ENCODE data around the gene NR6A1. TPM values are rescaled to one million over a fixed set of nuclear protein-coding genes. Genes with fewer than 3 reads are reported as not detected.

The NR6A1 gene
- total RNA-seq, 1 experiment from 2014 or later: 1.1 TPM

- DNase-seq (ENCODE audit: low read depth): no peak
Observed at GRCh38 chr9:124583134-124583533, 188.0 kb downstream of the NR6A1 start.

GRCh38 chr9:124580186-124580585 is 190.9 kb downstream of the NR6A1 start:
- DNase-seq (ENCODE audit: low read depth): peak; percentile 19

GRCh38 chr9:124576751-124577150 is 194.4 kb downstream of the NR6A1 start:
- peak; percentile 8 for DNase-seq (ENCODE audit: low read depth)

- DNase-seq (ENCODE audit: low read depth): peak; percentile 88
Observed at GRCh38 chr9:124574534-124575375, 196.4 kb downstream of the NR6A1 start.

GRCh38 chr9:124570942-124571666 is 200.0 kb downstream of the NR6A1 start:
- no peak for DNase-seq (ENCODE audit: low read depth)

GRCh38 chr9:124569942-124570341 is 201.2 kb downstream of the NR6A1 start:
- no peak for DNase-seq (ENCODE audit: low read depth)

GRCh38 chr9:124567362-124567761 is 203.7 kb downstream of the NR6A1 start:
- DNase-seq (ENCODE audit: low read depth): no peak

- DNase-seq (ENCODE audit: low read depth): no peak
Observed at GRCh38 chr9:124562328-124562727, 208.8 kb downstream of the NR6A1 start.

GRCh38 chr9:124559871-124560270 is 211.2 kb downstream of the NR6A1 start:
- DNase-seq (ENCODE audit: low read depth): peak; percentile 38

GRCh38 chr9:124558777-124559470 is 212.2 kb downstream of the NR6A1 start:
- no peak for DNase-seq (ENCODE audit: low read depth)

GRCh38 chr9:124557895-124558294 is 213.2 kb downstream of the NR6A1 start:
- no peak for DNase-seq (ENCODE audit: low read depth)

GRCh38 chr9:124555043-124555442 is 216.1 kb downstream of the NR6A1 start:
- no peak for DNase-seq (ENCODE audit: low read depth)

- peak; percentile 55 for DNase-seq (ENCODE audit: low read depth)
Observed at GRCh38 chr9:124553738-124554137, 217.4 kb downstream of the NR6A1 start.

GRCh38 chr9:124552273-124552605 is 218.9 kb downstream of the NR6A1 start:
- DNase-seq (ENCODE audit: low read depth): no peak

- peak; percentile 96 for DNase-seq (ENCODE audit: low read depth)
Observed at GRCh38 chr9:124551472-124552272, 219.4 kb downstream of the NR6A1 start.

- no peak for DNase-seq (ENCODE audit: low read depth)
Observed at GRCh38 chr9:124550072-124550471, 221.0 kb downstream of the NR6A1 start.

GRCh38 chr9:124549016-124549415 is 222.1 kb downstream of the NR6A1 start:
- DNase-seq (ENCODE audit: low read depth): no peak

- DNase-seq (ENCODE audit: low read depth): no peak
Observed at GRCh38 chr9:124544535-124544934, 226.6 kb downstream of the NR6A1 start.

GRCh38 chr9:124541824-124542223 is 229.3 kb downstream of the NR6A1 start:
- no peak for DNase-seq (ENCODE audit: low read depth)

- DNase-seq (ENCODE audit: low read depth): no peak
Observed at GRCh38 chr9:124537926-124538325, 233.2 kb downstream of the NR6A1 start.

GRCh38 chr9:124535846-124536245 is 235.3 kb downstream of the NR6A1 start:
- no peak for DNase-seq (ENCODE audit: low read depth)

GRCh38 chr9:124532897-124533296 is 238.2 kb downstream of the NR6A1 start:
- no peak for DNase-seq (ENCODE audit: low read depth)

Data from LHCN-M2 (cell line).